Fibroblast of mammary gland (primary cell): ENCODE data around the gene WNT16.
"Not testable (repeated sequence)": the region's sequence is repeated elsewhere in the genome, so short reads cannot be mapped to it uniquely, and the experiment has no call there.

Source experiments
- DNase-seq: peaks from one replicate; pipeline ENCODE4 v3.0.0-alpha.2; 2010; ENCODE audit warnings: low read depth
- H3K4me3 ChIP-seq: 2 replicates; pipeline ENCODE4 v1.5.1; 2011; ENCODE audit warnings: low read depth, mild to moderate bottlenecking, low read length, moderate library complexity; ENCODE audit not compliant: control insufficient read depth
- CTCF ChIP-seq: conservative IDR thresholded peaks from 2 replicates; pipeline ENCODE4 v1.5.1; 2011; ENCODE audit warnings: low read depth, low read length, inconsistent platforms; ENCODE audit not compliant: control insufficient read depth, insufficient read depth

WNT16 gene

GRCh38 chr7:121306565-121306964, 22.2 kb upstream of the WNT16 start:
- TF ChIP-seq CTCF, result no peak

GRCh38 chr7:121307021-121307574, 21.7 kb upstream of the WNT16 start:
- H3K4me3 ChIP-seq, result no peak overlapping the region
- no peak for TF ChIP-seq CTCF
- DNase-seq, result no peak

More at GRCh38 chr7:121306565-121306964, 22.2 kb upstream of the WNT16 start:
- H3K4me3 ChIP-seq, result no peak overlapping the region
- DNase-seq, result no peak

GRCh38 chr7:121313220-121313792, 15.5 kb upstream of the WNT16 start:
- no peak overlapping the region for H3K4me3 ChIP-seq
- no peak for DNase-seq
- TF ChIP-seq CTCF, result no peak

GRCh38 chr7:121313793-121314676, 14.8 kb upstream of the WNT16 start:
- DNase-seq, result peak; percentile 75
- TF ChIP-seq CTCF, result no peak

GRCh38 chr7:121315170-121315569, 13.6 kb upstream of the WNT16 start:
- DNase-seq, H3K4me3 ChIP-seq: not testable (repeated sequence)

More at GRCh38 chr7:121313793-121314676, 14.8 kb upstream of the WNT16 start:
- no peak overlapping the region for H3K4me3 ChIP-seq

GRCh38 chr7:121322460-121322859, 6.3 kb upstream of the WNT16 start:
- TF ChIP-seq CTCF, result no peak
- no peak for DNase-seq
- H3K4me3 ChIP-seq, result no peak overlapping the region

- no peak for TF ChIP-seq CTCF
- H3K4me3 ChIP-seq, result no peak overlapping the region
- no peak for DNase-seq
Observed at GRCh38 chr7:121323515-121324302, 5.1 kb upstream of the WNT16 start.
